Gastrocnemius medialis (tissue), 4 donors: ENCODE results near the gene INPP5J. TPM values are rescaled to one million over a fixed set of nuclear protein-coding genes. Genes with fewer than 3 reads are reported as not detected.
A peak's percentile ranks its signal among the peaks of the same experiment; 100 is the strongest.

Experiments
- ATAC-seq, 2 donors: fragments of 150-250 bp; one replicate each; pipeline ENCODE4 v1.9.1; 2016
- DNase-seq, 2 donors: peaks; one replicate each; pipeline ENCODE4 v3.0.0-alpha.2; 2019
- H3K27ac ChIP-seq, 4 donors: fragments of 200-600 bp; sonication (generic); 1 replicate in 1 of 4; 2 replicates in 3 of 4; pipeline ENCODE4 v1.5.1; 2016 to 2018; ENCODE audit warnings: mild to moderate bottlenecking in 2 of 4, moderate library complexity in 1 of 4
- H3K27me3 ChIP-seq, 3 donors: fragments of 200-600 bp; sonication (generic) in 2 of 3; 1 replicate in 1 of 3; 2 replicates in 2 of 3; pipeline versions ENCODE4 v1.5.1 to v1.6.0; 2016 to 2019; ENCODE audit warnings: mild to moderate bottlenecking in 1 of 3, moderate library complexity in 1 of 3
- H3K36me3 ChIP-seq, 2 donors: fragments of 200-600 bp; sonication (generic) in 1 of 2; one replicate each; pipeline ENCODE4 v1.5.1; 2017 to 2018
- H3K4me1 ChIP-seq, 2 donors: fragments of 200-600 bp; sonication (generic) in 1 of 2; one replicate each; pipeline ENCODE4 v1.5.1; 2016 to 2017; ENCODE audit warnings: mild to moderate bottlenecking in 2 of 2
- H3K4me3 ChIP-seq, 4 donors: fragments of 200-600 bp; sonication (generic) in 3 of 4; 1 replicate in 1 of 4; 2 replicates in 3 of 4; pipeline ENCODE4 v1.5.1; 2016 to 2019; ENCODE audit warnings: mild to moderate bottlenecking in 2 of 4
- H3K9me3 ChIP-seq, 3 donors: fragments of 200-600 bp; sonication (generic) in 2 of 3; 1 replicate in 1 of 3; 2 replicates in 2 of 3; pipeline ENCODE4 v1.5.1; 2016 to 2019
- POLR2A ChIP-seq, 2 donors: fragments of 450-650 bp; IDR thresholded peaks; one replicate each; pipeline ENCODE4 v1.6.1; 2017; ENCODE audit warnings: antibody characterized with exemption in 2 of 2, mild to moderate bottlenecking in 2 of 2, moderate library complexity in 2 of 2
- in situ Hi-C, 4 donors: fragments of 200-750 bp; cut with MboI; loops; one replicate each; pipeline versions ENCODE4 v1.15.0 to v1.8.0; 2017; ENCODE audit warnings: low sequenced_read_pairs in 4 of 4
- intact Hi-C: fragments of 100-400 bp; cut with DNase I; formaldehyde crosslinking; loops from one replicate; pipeline ENCODE4 v1.15.1; 2023; ENCODE audit warnings: low total_unique reads
- total RNA-seq, 4 donors: library from RNA; depleted of rRNA; stranded (reverse); fragments of >200 nt; gene quantifications; one replicate each; pipeline versions ENCODE4 v1.1.0 to v1.2.3, GENCODE V29; 2016
- TF ChIP-seq, protein P1 (sequence below), 5 experiments: fragments of 450-650 bp in 3 of 5; fragments of 200-600 bp in 2 of 5; sonication (generic) in 2 of 5; IDR thresholded peaks in 4 of 5; conservative IDR thresholded peaks in 1 of 5; 1 replicate in 4 of 5; 2 replicates in 1 of 5; pipeline ENCODE4 v1.5.1; 2016 to 2019; ENCODE audit warnings: antibody characterized with exemption in 5 of 5, mild to moderate bottlenecking in 3 of 5, moderate library complexity in 3 of 5

INPP5J gene
- total RNA-seq, 4 donors from 2014 or later, result 0.15 to 0.33 (median 0.28) TPM

DNA sequence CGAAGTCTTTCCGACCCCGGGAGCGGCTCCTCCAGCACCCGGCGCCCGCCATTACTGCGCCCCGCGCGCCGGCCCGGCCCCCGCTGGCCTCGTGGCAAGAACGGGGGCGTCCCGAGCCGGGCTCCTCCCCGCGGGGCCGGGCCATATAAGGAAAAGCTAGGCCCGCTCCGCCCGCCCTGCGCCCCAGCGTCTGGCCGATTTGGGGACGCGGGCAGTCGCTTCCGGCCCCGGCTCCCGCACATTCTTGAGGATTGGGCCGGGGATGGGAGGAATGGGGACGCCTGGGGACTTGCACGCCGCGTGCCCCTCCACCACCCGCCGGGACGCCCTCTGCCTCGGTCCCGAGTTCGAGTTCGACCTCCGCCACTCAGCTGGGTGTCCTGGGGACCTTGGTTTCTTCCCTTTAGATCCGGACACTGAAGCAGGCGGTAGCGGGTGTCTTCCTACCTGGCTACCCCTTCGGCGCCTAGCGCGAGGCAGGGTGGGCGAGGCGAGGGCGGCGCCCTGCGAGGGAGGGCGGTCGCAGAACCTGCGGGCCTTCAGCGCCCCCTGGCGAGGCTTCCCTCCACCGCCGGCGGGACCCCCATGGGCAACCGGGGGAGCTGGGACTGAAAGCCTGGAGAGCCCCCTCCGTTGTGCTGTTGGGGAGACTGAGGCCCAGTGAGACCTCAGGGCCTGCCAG, 37.8 kb upstream of the INPP5J start:
- H3K9me3 ChIP-seq, result no peaks in the 10 kb centered on the region
- ATAC-seq (peak; percentile 60 to 64), DNase-seq (peak; percentile 71 to 82)
- H3K4me3 ChIP-seq, result peak overlapping the region; percentile 69 to 89 (median 80)
- H3K36me3 ChIP-seq, result peaks cover 0 to 4% of the 10 kb centered on the region in 2 donors
- in situ Hi-C loops, result loop anchor here (5.0 to 10.0 kb wide), 5 partner anchors 70 to 133 kb away; partner anchors contain the start of genes MORC2 (in 2 of the 4) and TUG1 (in 2 of the 4)
- TF ChIP-seq POLR2A (IDR thresholded peaks at IDR 0.05), result peak; percentile 82 to 84
- TF ChIP-seq, protein P1, sequence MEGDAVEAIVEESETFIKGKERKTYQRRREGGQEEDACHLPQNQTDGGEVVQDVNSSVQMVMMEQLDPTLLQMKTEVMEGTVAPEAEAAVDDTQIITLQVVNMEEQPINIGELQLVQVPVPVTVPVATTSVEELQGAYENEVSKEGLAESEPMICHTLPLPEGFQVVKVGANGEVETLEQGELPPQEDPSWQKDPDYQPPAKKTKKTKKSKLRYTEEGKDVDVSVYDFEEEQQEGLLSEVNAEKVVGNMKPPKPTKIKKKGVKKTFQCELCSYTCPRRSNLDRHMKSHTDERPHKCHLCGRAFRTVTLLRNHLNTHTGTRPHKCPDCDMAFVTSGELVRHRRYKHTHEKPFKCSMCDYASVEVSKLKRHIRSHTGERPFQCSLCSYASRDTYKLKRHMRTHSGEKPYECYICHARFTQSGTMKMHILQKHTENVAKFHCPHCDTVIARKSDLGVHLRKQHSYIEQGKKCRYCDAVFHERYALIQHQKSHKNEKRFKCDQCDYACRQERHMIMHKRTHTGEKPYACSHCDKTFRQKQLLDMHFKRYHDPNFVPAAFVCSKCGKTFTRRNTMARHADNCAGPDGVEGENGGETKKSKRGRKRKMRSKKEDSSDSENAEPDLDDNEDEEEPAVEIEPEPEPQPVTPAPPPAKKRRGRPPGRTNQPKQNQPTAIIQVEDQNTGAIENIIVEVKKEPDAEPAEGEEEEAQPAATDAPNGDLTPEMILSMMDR (IDR thresholded peaks at IDR 0.05 in 4 of 5, conservative IDR thresholded peaks at IDR 0.05 in 1 of 5), result peak; percentile 81 to 90 (median 87)
- intact Hi-C loops, result loop anchor here (1.0 to 5.0 kb wide), 4 partner anchors 48 to 450 kb away; partner anchors contain the start of genes PIK3IP1 and SLC35E4
- no peaks in the 10 kb centered on the region for H3K27me3 ChIP-seq
- H3K27ac ChIP-seq, result peak overlapping the region; percentile 85 to 93 (median 92)
- peaks cover 20 to 50% of the 10 kb centered on the region in 2 donors for H3K4me1 ChIP-seq

- ATAC-seq (no peak), DNase-seq (no peak)
- Histone ChIP-seq H3K27me3 (no peaks in the 10 kb centered on the region), H3K4me1 (peaks cover 20 to 47% of the 10 kb centered on the region in 2 donors), H3K9me3 (no peaks in the 10 kb centered on the region), H3K27ac (peak overlapping the region; percentile 85 to 93 (median 92)), H3K4me3 (peak overlapping the region; percentile 69 to 89 (median 80)), H3K36me3 (peaks cover 0 to 4% of the 10 kb centered on the region in 2 donors)
- no peak for TF ChIP-seq POLR2A (IDR thresholded peaks at IDR 0.05)
- TF ChIP-seq, protein P1 (IDR thresholded peaks at IDR 0.05 in 4 of 5, conservative IDR thresholded peaks at IDR 0.05 in 1 of 5), result peak in 2 of 5 experiments; percentile 2 to 24
- in situ Hi-C loops, result loop anchor here (5.0 to 10.0 kb wide), 5 partner anchors 69 to 133 kb away; partner anchors contain the start of genes MORC2 (in 2 of the 4) and TUG1 (in 2 of the 4)
- intact Hi-C loops, result no loop called here
These were observed 37.3 kb upstream of the INPP5J start for GRCh38 chr22:31085493-31085824.

DNA sequence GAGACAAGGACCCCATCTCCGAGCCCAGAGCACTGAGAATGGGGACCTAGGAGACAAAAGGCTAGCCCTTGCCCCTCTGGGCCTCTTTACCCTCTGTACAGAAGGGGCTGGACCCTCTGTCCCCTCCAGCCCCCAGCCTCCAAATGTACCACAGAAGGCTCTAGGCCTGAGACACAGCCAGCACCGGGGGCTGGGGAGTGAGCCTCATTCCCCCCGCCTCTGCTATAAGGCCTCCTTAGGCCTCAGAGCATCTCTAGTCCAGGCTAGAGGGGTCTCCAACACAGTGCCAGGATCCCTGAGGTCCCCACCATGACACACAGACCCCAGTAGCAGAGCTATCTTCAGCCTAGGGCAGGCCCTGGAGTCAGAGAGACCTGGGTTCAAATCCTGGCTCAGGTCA, 36.8 kb upstream of the INPP5J start:
- H3K27ac ChIP-seq, result peak overlapping the region; percentile 85 to 93 (median 92)
- peaks cover 20 to 45% of the 10 kb centered on the region in 2 donors for H3K4me1 ChIP-seq
- no peak for TF ChIP-seq POLR2A (IDR thresholded peaks at IDR 0.05)
- TF ChIP-seq, protein P1 (IDR thresholded peaks at IDR 0.05 in 4 of 5, conservative IDR thresholded peaks at IDR 0.05 in 1 of 5), result no peak
- H3K36me3 ChIP-seq, result peaks cover 0 to 6% of the 10 kb centered on the region in 2 donors
- H3K4me3 ChIP-seq, result peak overlapping the region in 3 of 4 donors; percentile 69 to 82 (median 77)
- no peaks in the 10 kb centered on the region for H3K9me3 ChIP-seq
- intact Hi-C loops (no loop called here), in situ Hi-C loops (loop anchor here (5.0 to 10.0 kb wide), 5 partner anchors 69 to 134 kb away; partner anchors contain the start of genes MORC2 (in 2 of the 4) and TUG1 (in 2 of the 4))
- DNase-seq (peak in 1 of 2 donors; percentile 11), ATAC-seq (no peak)
- H3K27me3 ChIP-seq, result no peaks in the 10 kb centered on the region

DNA sequence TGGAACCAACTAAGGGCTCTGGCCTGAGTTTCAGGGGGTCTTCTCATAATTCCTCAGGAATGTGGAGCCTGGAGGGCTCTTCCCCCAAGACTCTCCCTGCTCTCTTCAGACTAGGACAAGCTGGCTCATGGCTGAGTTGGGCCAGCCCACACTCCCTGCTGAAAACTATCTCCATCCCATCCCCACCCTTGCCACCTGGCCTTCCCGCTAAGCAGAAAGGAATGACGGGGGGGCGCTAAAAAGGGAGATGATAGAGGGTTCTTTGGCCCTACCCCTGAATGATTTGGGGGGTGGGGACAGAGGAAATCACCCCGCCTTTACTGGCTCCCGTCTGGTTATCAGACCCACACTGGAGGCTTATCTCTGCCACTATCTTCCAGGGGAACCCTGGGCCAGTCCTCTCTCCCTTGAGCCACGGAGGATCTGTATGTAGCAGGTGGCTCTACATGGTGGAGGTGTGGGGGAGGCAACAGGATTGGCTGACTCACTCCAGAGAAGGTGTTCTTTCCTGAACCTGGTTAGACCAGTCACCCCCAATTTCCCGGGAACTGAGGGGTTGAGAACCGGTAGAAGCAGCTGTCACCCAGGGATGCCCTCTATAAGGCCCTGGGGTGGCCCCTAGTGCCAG, 35.9 kb upstream of the INPP5J start:
- DNase-seq (no peak), ATAC-seq (no peak)
- H3K27ac ChIP-seq, result peak overlapping the region; percentile 28 to 93 (median 88)
- H3K4me1 ChIP-seq, result peaks cover 23 to 40% of the 10 kb centered on the region in 2 donors
- H3K4me3 ChIP-seq, result no peak overlapping the region
- intact Hi-C loops (no loop called here), in situ Hi-C loops (loop anchor here (5.0 to 10.0 kb wide), 5 partner anchors 68 to 135 kb away; partner anchors contain the start of genes MORC2 (in 2 of the 4) and TUG1 (in 2 of the 4))
- no peaks in the 10 kb centered on the region for H3K27me3 ChIP-seq
- H3K36me3 ChIP-seq, result peaks cover 0 to 13% of the 10 kb centered on the region in 2 donors
- H3K9me3 ChIP-seq, result no peaks in the 10 kb centered on the region
- no peak for TF ChIP-seq POLR2A (IDR thresholded peaks at IDR 0.05)
- TF ChIP-seq, protein P1 (IDR thresholded peaks at IDR 0.05 in 4 of 5, conservative IDR thresholded peaks at IDR 0.05 in 1 of 5), result no peak
